Panc1 (cell line): ENCODE results near the gene TLCD1. TPM values are rescaled to one million over a fixed set of nuclear protein-coding genes. Genes with fewer than 3 reads are reported as not detected.

ENCODE experiments used
- ATAC-seq: fragments of 200-7000 bp; cut with Tn5 transposase; 2 replicates; pipeline ENCODE4 v1.9.1; 2020; ENCODE audit warnings: mild to moderate bottlenecking, moderate library complexity
- BruUV-seq: library from RNA; stranded (reverse); fragments of 400-500 nt; replicated peaks from 2 replicates; lab custom pipeline; 2021; lab: Mats Ljungman, UMichigan
- CTCF ChIA-PET: fragments of 300-600 bp; sonication (Branson Sonifier 250); formaldehyde crosslinking; loops from one replicate; lab custom pipeline; 2022; ENCODE audit warnings: antibody characterized with exemption; lab: Charles Lee
- POLR2A ChIA-PET: fragments of 300-600 bp; sonication (Branson Sonifier 250); formaldehyde crosslinking; loops from one replicate; lab custom pipeline; 2022; ENCODE audit warnings: antibody characterized with exemption; lab: Charles Lee
- DNase-seq: peaks from one replicate; pipeline ENCODE4 v3.0.0-alpha.2; 2010; ENCODE audit warnings: low read depth, low spot score
- H3K27ac ChIP-seq: 2 replicates; pipeline ENCODE4 v1.5.1; 2011; ENCODE audit warnings: mild to moderate bottlenecking, low read length, inconsistent platforms
- H3K27me3 ChIP-seq: fragments of 200-500 bp; sonication (Bioruptor generic); 2 replicates; pipeline ENCODE4 v1.6.0; 2014; ENCODE audit warnings: low read length, inconsistent platforms; ENCODE audit not compliant: control insufficient read depth, insufficient read depth
- H3K36me3 ChIP-seq: fragments of 200-500 bp; sonication (Bioruptor generic); 2 replicates; pipeline ENCODE4 v1.5.1; 2014; ENCODE audit warnings: inconsistent platforms, mild to moderate bottlenecking, low read length, moderate library complexity; ENCODE audit not compliant: control insufficient read depth, insufficient read depth
- H3K4me1 ChIP-seq: 2 replicates; pipeline ENCODE4 v1.5.1; 2011; ENCODE audit warnings: inconsistent platforms, mild to moderate bottlenecking, low read length, moderate library complexity; ENCODE audit not compliant: control insufficient read depth, insufficient read depth
- H3K4me3 ChIP-seq, 2 experiments: 2 replicates each; pipeline ENCODE4 v1.5.1; 2011 to 2012; ENCODE audit warnings: low read depth in 2 of 2, low read length in 2 of 2, mild to moderate bottlenecking in 2 of 2, inconsistent platforms in 1 of 2, moderate library complexity in 1 of 2
- H3K9me3 ChIP-seq: fragments of 200-500 bp; sonication (Bioruptor generic); 2 replicates; pipeline ENCODE4 v1.5.1; 2014; ENCODE audit warnings: low read depth, mild to moderate bottlenecking, inconsistent platforms, low read length, moderate library complexity; ENCODE audit not compliant: control insufficient read depth, insufficient read depth
- CTCF ChIP-seq: fragments of 450-650 bp; IDR thresholded peaks from 2 replicates; pipeline ENCODE4 v1.5.1; 2017; ENCODE audit warnings: mild to moderate bottlenecking
- POLR2AphosphoS5 ChIP-seq: IDR thresholded peaks from 2 replicates; pipeline ENCODE4 v1.6.1; 2012; ENCODE audit warnings: mild to moderate bottlenecking, low read depth, low read length, moderate library complexity
- REST ChIP-seq, 2 experiments: IDR thresholded peaks; 2 replicates each; pipeline ENCODE4 v1.6.1; 2011 to 2012; ENCODE audit warnings: low read depth in 2 of 2, control low read depth in 1 of 2, low read length in 1 of 2, mild to moderate bottlenecking in 1 of 2, moderate library complexity in 1 of 2; ENCODE audit not compliant: insufficient read depth in 1 of 2
- SIN3A ChIP-seq: IDR thresholded peaks from 2 replicates; pipeline ENCODE4 v1.6.1; 2012; ENCODE audit warnings: low read depth, mild to moderate bottlenecking, low read length, moderate library complexity, borderline replicate concordance; ENCODE audit not compliant: insufficient read depth
- TCF7L2 ChIP-seq: IDR thresholded peaks from 2 replicates; pipeline ENCODE4 v1.6.1; 2011; ENCODE audit warnings: mild to moderate bottlenecking, low read depth, low read length, inconsistent platforms
- in situ Hi-C: cut with HindIII; loops from 2 replicates; pipeline ENCODE4 v1.10.0; 2016; ENCODE audit warnings: low sequenced_read_pairs, low pct_unique_long_range_greater_than_20kb
- intact Hi-C: fragments of 100-400 bp; cut with micrococcal nuclease; formaldehyde crosslinking; loops from one replicate; pipeline ENCODE4 v1.10.0; 2022; ENCODE audit not compliant: unreplicated experiment
- total RNA-seq: library from RNA; stranded (reverse); gene quantifications from one replicate; pipeline ENCODE4 v1.2.1, GENCODE V29; 2021; ENCODE audit not compliant: unreplicated experiment

Gene TLCD1
- total RNA-seq, 1 experiment from 2014 or later, result 55.7 TPM

DNA sequence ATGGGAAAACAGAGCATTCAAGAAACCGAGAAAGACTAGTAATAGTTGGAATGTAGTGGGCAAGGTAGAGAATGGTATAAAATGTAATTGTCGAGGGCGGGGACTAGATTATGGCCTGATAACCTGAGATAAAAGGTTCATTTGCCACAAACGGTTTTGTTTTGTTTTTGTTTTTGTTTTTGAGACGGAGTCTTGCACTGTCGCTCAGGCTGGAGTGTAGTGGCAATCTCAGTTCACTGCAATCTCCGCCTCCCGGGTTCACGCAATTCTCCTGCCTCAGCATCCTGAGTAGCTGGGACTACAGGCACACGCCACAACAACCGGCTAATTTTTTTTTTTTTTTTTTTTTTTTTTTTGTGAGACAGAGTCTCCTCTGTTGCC, 3.9 kb upstream of the TLCD1 start:
- H3K4me3 ChIP-seq, result no peak overlapping the region
- in situ Hi-C loops, result no loop called here
- H3K9me3 ChIP-seq, result no peaks in the 10 kb centered on the region
- ChIA-PET POLR2A (no interaction called here), CTCF (interaction anchor here (0.7 kb wide), 2 partner anchors 164 to 981 kb away, joined by 6 to 7 read pairs; no protein-coding TSS in a partner anchor)
- H3K27me3 ChIP-seq, result no peaks in the 10 kb centered on the region
- TF ChIP-seq CTCF (no peak), POLR2AphosphoS5 (no peak), TCF7L2 (no peak), SIN3A (no peak), REST (IDR thresholded peaks at IDR 0.05; ENCODE audit: insufficient read depth in 1 of 2, low read depth in 2 of 2, low read length in 1 of 2) (no peak)
- no TSS peak for BruUV-seq
- intact Hi-C loops, result loop anchor here (5.0 to 10.0 kb wide), 2 partner anchors 175 to 222 kb away; partner anchors contain the start of genes DHRS13 and PHF12
- ATAC-seq (no peak), DNase-seq (no peak)
- H3K4me1 ChIP-seq, result peaks cover 13% of the 10 kb centered on the region; the same call in 1 of the 2 replicates
- no peaks in the 10 kb centered on the region for H3K36me3 ChIP-seq
- H3K27ac ChIP-seq, result peak overlapping the region; percentile 41; the same call in 1 of the 2 replicates

DNA sequence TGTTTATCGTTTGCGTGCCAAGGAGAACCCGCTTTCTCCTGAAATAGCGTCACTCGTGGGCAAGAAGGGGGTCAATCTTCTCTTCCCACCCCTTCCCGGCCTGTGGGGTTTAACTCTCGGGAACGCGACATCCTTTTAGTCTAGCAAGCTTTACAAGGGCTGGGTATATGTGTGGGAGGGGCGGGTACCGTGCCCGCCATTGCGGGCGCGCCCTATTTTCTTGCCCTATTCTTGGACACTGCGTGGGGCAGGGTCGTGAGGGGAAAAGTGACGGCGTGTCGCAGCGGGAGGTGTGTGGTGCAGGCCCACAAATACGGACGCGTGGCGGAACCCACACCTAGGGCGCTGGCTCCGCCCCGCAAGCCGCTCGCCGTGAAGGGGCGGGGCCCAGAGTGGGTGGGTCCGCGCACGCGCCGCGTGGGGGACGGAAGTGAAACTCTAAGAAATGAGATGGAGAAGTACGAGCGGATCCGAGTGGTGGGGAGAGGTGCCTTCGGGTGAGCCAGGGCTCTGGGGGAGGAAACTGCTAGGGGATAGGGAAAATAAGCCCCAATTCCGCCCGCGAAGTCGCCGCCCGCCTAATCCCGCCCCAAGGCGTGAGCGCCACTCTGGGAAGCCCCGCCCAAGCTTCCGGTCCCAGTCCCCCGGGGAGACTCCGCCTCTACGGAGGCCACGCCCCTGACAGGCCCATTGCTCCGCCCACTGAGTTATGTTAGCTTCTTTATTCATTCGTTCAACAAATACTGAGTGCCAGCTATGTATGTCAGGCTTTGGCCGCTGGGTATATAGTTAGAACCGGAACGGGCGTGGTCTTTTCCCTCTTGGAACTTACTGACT, 2.5 kb upstream of the TLCD1 start, which contains the start of gene NEK8:
Gene NEK8 (plus strand): TSS at position 425 of the 837 bp plus-strand sequence. CDS start 26 bp downstream, at position 451.
- Histone ChIP-seq H3K4me1 (peaks cover 26% of the 10 kb centered on the region), H3K36me3 (peaks cover 5% of the 10 kb centered on the region), H3K27me3 (no peaks in the 10 kb centered on the region), H3K9me3 (no peaks in the 10 kb centered on the region), H3K4me3 (peak within 1 kb of the TSS; percentile 69 to 96), H3K27ac (peak within 1 kb of the TSS; percentile 81)
- no peak for TF ChIP-seq REST (IDR thresholded peaks at IDR 0.05; ENCODE audit: insufficient read depth in 1 of 2, low read depth in 2 of 2, low read length in 1 of 2)
- no peak for TF ChIP-seq CTCF
- no peak; the same call in 1 of the 2 replicates for TF ChIP-seq POLR2AphosphoS5
- 0 out of 2 replicates have a peak, but pooled peaks have one; percentile 18 for TF ChIP-seq SIN3A
- in situ Hi-C loops, result no loop called here
- ATAC-seq, result peak; percentile 50
- TSS peak; percentile 69 for BruUV-seq
- CTCF ChIA-PET, result interaction anchor here (1.0 to 3.7 kb wide), 4 partner anchors 9 to 225 kb away, joined by 3 to 123 read pairs (median 6); partner anchors contain the start of gene RPL23A
- POLR2A ChIA-PET, result interaction anchor here (0.5 to 3.0 kb wide), 9 partner anchors 11 to 574 kb away, joined by 3 to 26 read pairs (median 6); partner anchors contain the start of genes PHF12 and TRAF4
- intact Hi-C loops, result loop anchor here (5.0 to 10.0 kb wide), 2 partner anchors 176 to 224 kb away; partner anchors contain the start of genes DHRS13 and PHF12
- no peak for DNase-seq
